K562 (cell line): ENCODE data around the gene PA2G4. TPM values are rescaled to one million over a fixed set of nuclear protein-coding genes. Genes with fewer than 3 reads are reported as not detected.

Experiments
- TEAD4 ChIP-seq, 2 experiments: sonication (generic) in 1 of 2; formaldehyde crosslinking in 1 of 2; IDR thresholded peaks; 2 replicates each; pipeline versions ENCODE4 v1.6.1 to v1.8.0; 2012 to 2022; ENCODE audit warnings: borderline replicate concordance in 1 of 2, inconsistent platforms in 1 of 2, low read length in 1 of 2, mild to moderate bottlenecking in 1 of 2, missing genetic modification reagents in 1 of 2
- ZBTB11 ChIP-seq, 3 experiments: fragments of 200-800 bp in 1 of 3; fragments of 250-450 bp in 1 of 3; fragments of 450-650 bp in 1 of 3; sonication (Bioruptor Pico) in 1 of 3; sonication (Bioruptor generic) in 1 of 3; formaldehyde crosslinking in 1 of 3; IDR thresholded peaks; 2 replicates each; pipeline versions ENCODE4 v1.6.1 to v1.8.0; 2016 to 2022; ENCODE audit warnings: mild to moderate bottlenecking in 2 of 3, missing genetic modification characterization in 2 of 3, missing compliant biosample characterization in 1 of 3, moderate library complexity in 1 of 3
- polyA plus RNA-seq, 8 experiments: library from polyadenylated mRNA; depleted of rRNA in 4 of 8; stranded (reverse) in 5 of 8; unstranded in 3 of 8; fragments of >200 nt; fragmentation: Nextera tagmentation in 2 of 8; fragmentation: Illumina TruSeq in 1 of 8; extraction: Ambion mirVana in 2 of 8; extraction: Trizol in 1 of 8; gene quantifications; 2 replicates each; pipeline versions ENCODE4 v1.2.1 to v1.2.3, GENCODE V29; 2011 to 2014; ENCODE audit warnings: inconsistent platforms in 1 of 8, missing spikeins in 1 of 8
- total RNA-seq, 7 experiments: library from RNA; depleted of rRNA in 6 of 7; stranded (reverse); fragments of >200 nt in 6 of 7; fragmentation: Illumina TruSeq in 2 of 7; extraction: Trizol in 2 of 7; gene quantifications; 2 replicates each; pipeline versions ENCODE4 v1.2.1 to v1.2.3, GENCODE V29; 2011 to 2021; ENCODE audit warnings: low replicate concordance in 1 of 7
- TF ChIP-seq, protein P1 (sequence below), 2 experiments: IDR thresholded peaks; 2 replicates each; pipeline ENCODE4 v1.6.1; 2012; ENCODE audit warnings: improper control_type of control experiment in 2 of 2, low read depth in 2 of 2, low read length in 2 of 2, borderline replicate concordance in 1 of 2
- TF ChIP-seq, protein P2 (sequence below), 2 experiments: fragments of 450-650 bp in 1 of 2; sonication (generic) in 1 of 2; formaldehyde crosslinking in 1 of 2; IDR thresholded peaks; 2 replicates each; pipeline versions ENCODE4 v1.7.1 to v1.9.0; 2016 to 2022; ENCODE audit warnings: inconsistent platforms in 1 of 2, mild to moderate bottlenecking in 1 of 2, missing genetic modification reagents in 1 of 2

PA2G4 gene
- total and polyA plus RNA-seq, 9 of the 15 experiments (the other 6 are each of a cell fraction or from before 2014, with no cell fraction given), result 230 to 925 (median 638) TPM

- TF ChIP-seq, protein P1, sequence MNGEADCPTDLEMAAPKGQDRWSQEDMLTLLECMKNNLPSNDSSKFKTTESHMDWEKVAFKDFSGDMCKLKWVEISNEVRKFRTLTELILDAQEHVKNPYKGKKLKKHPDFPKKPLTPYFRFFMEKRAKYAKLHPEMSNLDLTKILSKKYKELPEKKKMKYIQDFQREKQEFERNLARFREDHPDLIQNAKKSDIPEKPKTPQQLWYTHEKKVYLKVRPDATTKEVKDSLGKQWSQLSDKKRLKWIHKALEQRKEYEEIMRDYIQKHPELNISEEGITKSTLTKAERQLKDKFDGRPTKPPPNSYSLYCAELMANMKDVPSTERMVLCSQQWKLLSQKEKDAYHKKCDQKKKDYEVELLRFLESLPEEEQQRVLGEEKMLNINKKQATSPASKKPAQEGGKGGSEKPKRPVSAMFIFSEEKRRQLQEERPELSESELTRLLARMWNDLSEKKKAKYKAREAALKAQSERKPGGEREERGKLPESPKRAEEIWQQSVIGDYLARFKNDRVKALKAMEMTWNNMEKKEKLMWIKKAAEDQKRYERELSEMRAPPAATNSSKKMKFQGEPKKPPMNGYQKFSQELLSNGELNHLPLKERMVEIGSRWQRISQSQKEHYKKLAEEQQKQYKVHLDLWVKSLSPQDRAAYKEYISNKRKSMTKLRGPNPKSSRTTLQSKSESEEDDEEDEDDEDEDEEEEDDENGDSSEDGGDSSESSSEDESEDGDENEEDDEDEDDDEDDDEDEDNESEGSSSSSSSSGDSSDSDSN (IDR thresholded peaks at IDR 0.05; ENCODE audit: borderline replicate concordance in 1 of 2, low read depth in 2 of 2, low read length in 2 of 2), result peak in 1 of 2 experiments; percentile 57; a peak in 1 of 4 replicates
- TF ChIP-seq, protein P2, sequence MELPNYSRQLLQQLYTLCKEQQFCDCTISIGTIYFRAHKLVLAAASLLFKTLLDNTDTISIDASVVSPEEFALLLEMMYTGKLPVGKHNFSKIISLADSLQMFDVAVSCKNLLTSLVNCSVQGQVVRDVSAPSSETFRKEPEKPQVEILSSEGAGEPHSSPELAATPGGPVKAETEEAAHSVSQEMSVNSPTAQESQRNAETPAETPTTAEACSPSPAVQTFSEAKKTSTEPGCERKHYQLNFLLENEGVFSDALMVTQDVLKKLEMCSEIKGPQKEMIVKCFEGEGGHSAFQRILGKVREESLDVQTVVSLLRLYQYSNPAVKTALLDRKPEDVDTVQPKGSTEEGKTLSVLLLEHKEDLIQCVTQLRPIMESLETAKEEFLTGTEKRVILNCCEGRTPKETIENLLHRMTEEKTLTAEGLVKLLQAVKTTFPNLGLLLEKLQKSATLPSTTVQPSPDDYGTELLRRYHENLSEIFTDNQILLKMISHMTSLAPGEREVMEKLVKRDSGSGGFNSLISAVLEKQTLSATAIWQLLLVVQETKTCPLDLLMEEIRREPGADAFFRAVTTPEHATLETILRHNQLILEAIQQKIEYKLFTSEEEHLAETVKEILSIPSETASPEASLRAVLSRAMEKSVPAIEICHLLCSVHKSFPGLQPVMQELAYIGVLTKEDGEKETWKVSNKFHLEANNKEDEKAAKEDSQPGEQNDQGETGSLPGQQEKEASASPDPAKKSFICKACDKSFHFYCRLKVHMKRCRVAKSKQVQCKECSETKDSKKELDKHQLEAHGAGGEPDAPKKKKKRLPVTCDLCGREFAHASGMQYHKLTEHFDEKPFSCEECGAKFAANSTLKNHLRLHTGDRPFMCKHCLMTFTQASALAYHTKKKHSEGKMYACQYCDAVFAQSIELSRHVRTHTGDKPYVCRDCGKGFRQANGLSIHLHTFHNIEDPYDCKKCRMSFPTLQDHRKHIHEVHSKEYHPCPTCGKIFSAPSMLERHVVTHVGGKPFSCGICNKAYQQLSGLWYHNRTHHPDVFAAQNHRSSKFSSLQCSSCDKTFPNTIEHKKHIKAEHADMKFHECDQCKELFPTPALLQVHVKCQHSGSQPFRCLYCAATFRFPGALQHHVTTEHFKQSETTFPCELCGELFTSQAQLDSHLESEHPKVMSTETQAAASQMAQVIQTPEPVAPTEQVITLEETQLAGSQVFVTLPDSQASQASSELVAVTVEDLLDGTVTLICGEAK (IDR thresholded peaks at IDR 0.05), result 0 out of 2 replicates have a peak, but pooled peaks have one; percentile 16
- TF ChIP-seq, protein P2 (CRISPR knock-in tag; IDR thresholded peaks at IDR 0.05), result no peak
- TF ChIP-seq ZBTB11 (CRISPR knock-in tag; IDR thresholded peaks at IDR 0.05) (peak in 1 of 3 experiments; percentile 30; a peak in 1 of 6 replicates), TEAD4 (IDR thresholded peaks at IDR 0.05; ENCODE audit: low read length) (no peak), TEAD4 (CRISPR knock-in tag; IDR thresholded peaks at IDR 0.05; ENCODE audit: borderline replicate concordance) (no peak)
These were observed 25.2 kb upstream of the PA2G4 start (continued) for GRCh38 chr12:56078931-56079722.
